ENCODE results near the gene PRADC1. TPM values are rescaled to one million over a fixed set of nuclear protein-coding genes. Genes with fewer than 3 reads are reported as not detected.

The PRADC1 gene
- total RNA-seq, 1 experiment from 2014 or later, result 12.9 TPM

- TF ChIP-seq, protein P1, sequence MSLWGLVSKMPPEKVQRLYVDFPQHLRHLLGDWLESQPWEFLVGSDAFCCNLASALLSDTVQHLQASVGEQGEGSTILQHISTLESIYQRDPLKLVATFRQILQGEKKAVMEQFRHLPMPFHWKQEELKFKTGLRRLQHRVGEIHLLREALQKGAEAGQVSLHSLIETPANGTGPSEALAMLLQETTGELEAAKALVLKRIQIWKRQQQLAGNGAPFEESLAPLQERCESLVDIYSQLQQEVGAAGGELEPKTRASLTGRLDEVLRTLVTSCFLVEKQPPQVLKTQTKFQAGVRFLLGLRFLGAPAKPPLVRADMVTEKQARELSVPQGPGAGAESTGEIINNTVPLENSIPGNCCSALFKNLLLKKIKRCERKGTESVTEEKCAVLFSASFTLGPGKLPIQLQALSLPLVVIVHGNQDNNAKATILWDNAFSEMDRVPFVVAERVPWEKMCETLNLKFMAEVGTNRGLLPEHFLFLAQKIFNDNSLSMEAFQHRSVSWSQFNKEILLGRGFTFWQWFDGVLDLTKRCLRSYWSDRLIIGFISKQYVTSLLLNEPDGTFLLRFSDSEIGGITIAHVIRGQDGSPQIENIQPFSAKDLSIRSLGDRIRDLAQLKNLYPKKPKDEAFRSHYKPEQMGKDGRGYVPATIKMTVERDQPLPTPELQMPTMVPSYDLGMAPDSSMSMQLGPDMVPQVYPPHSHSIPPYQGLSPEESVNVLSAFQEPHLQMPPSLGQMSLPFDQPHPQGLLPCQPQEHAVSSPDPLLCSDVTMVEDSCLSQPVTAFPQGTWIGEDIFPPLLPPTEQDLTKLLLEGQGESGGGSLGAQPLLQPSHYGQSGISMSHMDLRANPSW (CRISPR knock-in tag; conservative IDR thresholded peaks at IDR 0.05; ENCODE audit: low read depth), result no peak
- TF ChIP-seq SOX15 (CRISPR knock-in tag; IDR thresholded peaks at IDR 0.05) (no peak), ZBTB21 (CRISPR knock-in tag; IDR thresholded peaks at IDR 0.05; ENCODE audit: borderline replicate concordance) (no peak), ZNF121 (CRISPR knock-in tag; IDR thresholded peaks at IDR 0.05) (peak; percentile 40; the same call in 1 of the 2 replicates), PRRX2 (CRISPR knock-in tag; IDR thresholded peaks at IDR 0.05) (no peak), ZNF219 (CRISPR knock-in tag; IDR thresholded peaks at IDR 0.05; ENCODE audit: borderline replicate concordance) (no peak), GTF2I (CRISPR knock-in tag; conservative IDR thresholded peaks at IDR 0.05) (no peak), ATF1 (CRISPR knock-in tag; IDR thresholded peaks at IDR 0.05) (no peak), ZNF232 (CRISPR knock-in tag; IDR thresholded peaks at IDR 0.05) (no peak), SMAD3 (CRISPR knock-in tag; IDR thresholded peaks at IDR 0.05; ENCODE audit: borderline replicate concordance) (no peak), GABPB1 (CRISPR knock-in tag; IDR thresholded peaks at IDR 0.05) (0 out of 2 replicates have a peak, but pooled peaks have one; percentile 25), OVOL2 (CRISPR knock-in tag; IDR thresholded peaks at IDR 0.05; ENCODE audit: borderline replicate concordance) (no peak), MLX (CRISPR knock-in tag; IDR thresholded peaks at IDR 0.05) (no peak), FOXP1 (CRISPR knock-in tag; IDR thresholded peaks at IDR 0.05; ENCODE audit: borderline replicate concordance) (no peak)
- TF ChIP-seq, protein P2, sequence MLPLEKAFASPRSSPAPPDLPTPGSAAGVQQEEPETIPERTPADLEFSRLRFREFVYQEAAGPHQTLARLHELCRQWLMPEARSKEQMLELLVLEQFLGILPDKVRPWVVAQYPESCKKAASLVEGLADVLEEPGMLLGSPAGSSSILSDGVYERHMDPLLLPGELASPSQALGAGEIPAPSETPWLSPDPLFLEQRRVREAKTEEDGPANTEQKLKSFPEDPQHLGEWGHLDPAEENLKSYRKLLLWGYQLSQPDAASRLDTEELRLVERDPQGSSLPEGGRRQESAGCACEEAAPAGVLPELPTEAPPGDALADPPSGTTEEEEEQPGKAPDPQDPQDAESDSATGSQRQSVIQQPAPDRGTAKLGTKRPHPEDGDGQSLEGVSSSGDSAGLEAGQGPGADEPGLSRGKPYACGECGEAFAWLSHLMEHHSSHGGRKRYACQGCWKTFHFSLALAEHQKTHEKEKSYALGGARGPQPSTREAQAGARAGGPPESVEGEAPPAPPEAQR (CRISPR knock-in tag; IDR thresholded peaks at IDR 0.05), result no peak
Observed at GRCh38 chr2:73212448-73213176, 20.4 kb downstream of the PRADC1 start (continued).

DNA sequence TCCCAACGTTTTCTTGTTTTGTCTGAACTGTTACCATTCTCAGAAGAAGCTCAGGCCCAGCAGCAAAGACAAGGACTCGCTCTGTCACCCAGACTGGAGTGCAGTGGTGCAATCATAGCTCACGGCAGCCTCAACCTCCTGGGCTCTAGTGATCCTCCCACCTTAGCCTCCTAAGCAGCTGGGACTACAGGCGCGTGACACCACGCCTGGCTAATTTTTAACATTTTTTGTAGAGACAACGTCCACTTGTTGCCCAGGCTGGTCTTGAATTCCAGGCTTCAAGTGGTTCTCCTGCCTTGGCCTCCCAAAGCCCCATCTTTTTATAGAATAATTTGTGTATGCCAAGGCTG is 21.0 kb downstream of the PRADC1 start:
- TF ChIP-seq ZNF317 (CRISPR knock-in tag; IDR thresholded peaks at IDR 0.05; ENCODE audit: borderline replicate concordance, low read depth) (no peak), CREB1 (CRISPR knock-in tag; IDR thresholded peaks at IDR 0.05) (no peak), ZNF281 (CRISPR knock-in tag; IDR thresholded peaks at IDR 0.05) (no peak), TEAD1 (CRISPR knock-in tag; IDR thresholded peaks at IDR 0.05) (no peak), TCF7 (CRISPR knock-in tag; IDR thresholded peaks at IDR 0.05; ENCODE audit: low read depth) (no peak)
- TF ChIP-seq, protein P3, sequence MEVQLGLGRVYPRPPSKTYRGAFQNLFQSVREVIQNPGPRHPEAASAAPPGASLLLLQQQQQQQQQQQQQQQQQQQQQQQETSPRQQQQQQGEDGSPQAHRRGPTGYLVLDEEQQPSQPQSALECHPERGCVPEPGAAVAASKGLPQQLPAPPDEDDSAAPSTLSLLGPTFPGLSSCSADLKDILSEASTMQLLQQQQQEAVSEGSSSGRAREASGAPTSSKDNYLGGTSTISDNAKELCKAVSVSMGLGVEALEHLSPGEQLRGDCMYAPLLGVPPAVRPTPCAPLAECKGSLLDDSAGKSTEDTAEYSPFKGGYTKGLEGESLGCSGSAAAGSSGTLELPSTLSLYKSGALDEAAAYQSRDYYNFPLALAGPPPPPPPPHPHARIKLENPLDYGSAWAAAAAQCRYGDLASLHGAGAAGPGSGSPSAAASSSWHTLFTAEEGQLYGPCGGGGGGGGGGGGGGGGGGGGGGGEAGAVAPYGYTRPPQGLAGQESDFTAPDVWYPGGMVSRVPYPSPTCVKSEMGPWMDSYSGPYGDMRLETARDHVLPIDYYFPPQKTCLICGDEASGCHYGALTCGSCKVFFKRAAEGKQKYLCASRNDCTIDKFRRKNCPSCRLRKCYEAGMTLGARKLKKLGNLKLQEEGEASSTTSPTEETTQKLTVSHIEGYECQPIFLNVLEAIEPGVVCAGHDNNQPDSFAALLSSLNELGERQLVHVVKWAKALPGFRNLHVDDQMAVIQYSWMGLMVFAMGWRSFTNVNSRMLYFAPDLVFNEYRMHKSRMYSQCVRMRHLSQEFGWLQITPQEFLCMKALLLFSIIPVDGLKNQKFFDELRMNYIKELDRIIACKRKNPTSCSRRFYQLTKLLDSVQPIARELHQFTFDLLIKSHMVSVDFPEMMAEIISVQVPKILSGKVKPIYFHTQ (CRISPR knock-in tag; IDR thresholded peaks at IDR 0.05), result no peak
- Mint-ChIP-seq H3K36me3 (no peaks in the 10 kb centered on the region), H3K27me3 (ENCODE audit: low read depth) (peaks cover 22% of the 10 kb centered on the region), H3K4me1 (peaks cover 30% of the 10 kb centered on the region), H3K4me3 (no peak overlapping the region), H3K9me3 (no peaks in the 10 kb centered on the region), H3K27ac (peak overlapping the region; percentile 57)
- ATAC-seq (no peak), DNase-seq (ENCODE audit: low spot score) (no peak)
- ChIA-PET CTCF (interaction anchor here (0.6 to 9.8 kb wide), 45 partner anchors 9 to 344 kb away, joined by 3 to 179 read pairs (median 5); partner anchors contain the start of genes CCT7, FBXO41, NOTO and PRADC1), POLR2A (interaction anchor here (0.7 to 1.5 kb wide), 4 partner anchors 10 to 35 kb away, joined by 4 to 6 read pairs (median 5); partner anchors contain the start of genes NOTO and PRADC1)

Data from WTC11 (cell line).